DMS114 treated with DMSO at 0.1 percent for 48 hours (cell line): ENCODE results near the gene RNF157.
"Not testable (repeated sequence)": the region's sequence is repeated elsewhere in the genome, so short reads cannot be mapped to it uniquely, and the experiment has no call there.

Experiments used
- DNase-seq: peaks from one replicate; lab custom pipeline; 2025; ENCODE audit not compliant: unreplicated experiment; lab: John Stamatoyannopoulos, UW

The RNF157 gene

GRCh38 chr17:76255801-76256429 is 15.6 kb upstream of the RNF157 start:
- DNase-seq = no peak

GRCh38 chr17:76254275-76254674 is 14.0 kb upstream of the RNF157 start:
- no peak for DNase-seq

GRCh38 chr17:76253841-76254240 is 13.5 kb upstream of the RNF157 start:
- no peak for DNase-seq

GRCh38 chr17:76252967-76253766 is 12.9 kb upstream of the RNF157 start:
- DNase-seq = not testable (repeated sequence)

GRCh38 chr17:76252040-76252954 is 12.0 kb upstream of the RNF157 start:
- no peak for DNase-seq

GRCh38 chr17:76251478-76252039 is 11.3 kb upstream of the RNF157 start:
- DNase-seq = no peak

DNA sequence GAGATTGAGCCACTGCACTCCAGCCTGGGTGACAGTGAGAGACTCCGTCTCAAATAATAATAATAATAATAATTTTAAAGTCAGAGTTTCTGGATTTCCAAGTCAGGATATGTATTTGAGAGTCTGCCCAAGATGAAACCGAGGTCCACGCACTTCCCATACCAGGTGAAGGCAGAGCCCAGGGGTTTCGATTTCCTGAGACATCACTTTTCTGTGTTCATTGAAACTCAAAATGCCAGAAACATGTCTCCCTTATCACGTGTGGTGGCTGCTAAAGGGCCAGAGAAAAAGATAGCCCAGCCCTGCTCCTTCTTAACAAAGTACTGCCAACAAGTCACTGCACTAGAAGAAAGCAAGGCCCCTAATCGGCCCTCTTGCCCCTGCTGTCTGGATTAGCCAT is 9.8 kb upstream of the RNF157 start:
- DNase-seq = no peak

DNA sequence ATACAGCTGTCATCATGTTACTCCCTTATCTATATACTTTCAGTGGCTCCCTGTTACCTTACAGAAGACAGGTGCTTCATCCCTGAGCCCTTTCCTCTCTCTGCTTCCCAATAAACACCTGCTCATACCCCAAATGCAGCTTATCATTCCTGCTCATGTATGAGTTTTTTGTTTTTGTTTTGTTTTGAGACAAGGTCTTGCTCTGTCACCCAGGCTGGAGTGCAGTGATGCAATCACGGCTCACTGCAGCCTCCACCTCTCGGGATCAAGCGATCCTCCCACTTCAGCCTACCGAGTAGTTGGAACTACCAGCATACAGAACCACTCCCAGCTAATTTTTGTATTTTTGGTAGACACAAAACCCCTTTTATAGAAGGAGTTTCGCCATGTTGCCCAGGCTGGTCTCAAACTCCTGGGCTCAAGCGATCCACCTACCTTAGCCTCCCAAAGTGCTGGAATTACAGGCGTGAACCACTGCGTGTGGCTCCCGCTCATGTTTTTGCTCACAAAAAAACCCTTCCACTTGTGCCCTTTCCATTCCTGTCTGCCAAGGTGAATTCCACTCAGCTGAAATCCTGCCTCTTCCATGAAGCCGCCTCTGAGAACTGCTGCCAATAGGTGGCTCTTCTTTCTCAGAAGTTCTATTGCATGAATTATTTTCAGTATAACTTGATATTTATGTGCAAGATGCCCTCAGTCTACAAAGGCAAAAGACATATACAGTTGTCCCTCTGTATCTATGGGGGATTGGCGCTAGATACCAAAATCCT is 7.9 kb upstream of the RNF157 start:
- no peak for DNase-seq

DNA sequence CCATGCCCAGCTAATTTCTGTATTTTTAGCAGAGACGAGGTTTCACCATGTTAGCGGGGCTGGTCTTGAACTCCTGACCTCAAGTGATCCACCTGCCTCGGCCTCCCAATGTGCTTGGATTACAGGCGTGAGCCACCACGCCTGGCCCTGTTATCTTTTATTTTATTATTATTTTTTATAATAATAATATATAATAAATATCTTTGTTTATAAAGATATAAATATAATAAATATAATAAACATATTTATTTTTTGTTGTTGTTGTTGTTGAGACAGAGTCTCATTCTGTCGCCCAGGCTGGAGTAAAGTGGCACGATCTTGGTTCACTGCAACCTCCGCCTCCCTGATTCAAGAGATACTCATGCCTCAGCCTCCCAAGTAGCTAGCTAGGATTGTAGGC is 7.0 kb upstream of the RNF157 start:
- no peak for DNase-seq

DNA sequence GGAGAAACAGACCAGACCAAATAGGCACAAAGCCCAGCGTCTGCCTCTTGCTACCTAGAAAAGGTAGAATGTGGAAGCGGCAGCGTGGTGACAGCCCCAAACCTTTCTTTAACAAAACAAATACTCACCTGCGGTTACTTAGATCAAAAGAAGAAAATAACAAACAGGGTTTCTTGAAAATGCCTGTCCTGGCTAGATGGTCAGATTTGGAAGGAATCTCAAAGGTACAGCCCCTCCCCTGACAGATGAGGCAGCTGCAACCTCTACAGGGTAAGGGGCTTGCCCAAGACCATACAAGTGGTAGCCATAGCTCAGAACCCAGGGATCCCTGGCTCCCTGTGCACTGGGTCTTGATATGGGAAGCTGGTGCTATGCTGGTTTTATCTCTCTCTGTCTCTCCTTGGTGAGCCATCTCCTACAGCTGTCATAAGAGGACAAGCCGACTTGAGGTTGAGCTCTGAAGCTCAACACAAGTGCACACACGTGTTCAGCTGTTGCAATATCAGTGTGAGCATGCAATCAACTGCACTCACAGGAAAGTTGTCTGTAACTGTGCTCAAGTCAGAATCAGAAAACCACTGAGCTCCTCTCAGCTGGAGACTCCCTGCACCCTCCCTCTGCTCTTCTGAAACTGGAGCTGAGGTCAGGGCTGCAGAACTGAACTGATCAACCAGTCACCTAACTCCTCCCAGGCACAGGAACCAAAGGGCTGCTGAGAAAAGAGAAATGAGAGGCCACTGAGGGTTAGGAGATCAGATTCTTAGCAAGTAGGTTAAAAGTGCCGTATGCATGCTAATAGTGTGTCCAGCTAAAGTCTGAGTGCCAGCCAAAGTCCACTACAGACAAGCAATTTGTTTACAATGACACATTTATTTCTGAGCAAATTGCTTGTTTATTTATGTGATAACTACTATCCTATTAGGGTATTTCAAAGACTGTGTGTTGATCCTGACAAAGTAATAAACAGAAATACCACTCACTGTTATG is 6.1 kb upstream of the RNF157 start:
- DNase-seq = no peak

GRCh38 chr17:76244721-76245120 is 4.4 kb upstream of the RNF157 start:
- DNase-seq = not testable (repeated sequence)

DNA sequence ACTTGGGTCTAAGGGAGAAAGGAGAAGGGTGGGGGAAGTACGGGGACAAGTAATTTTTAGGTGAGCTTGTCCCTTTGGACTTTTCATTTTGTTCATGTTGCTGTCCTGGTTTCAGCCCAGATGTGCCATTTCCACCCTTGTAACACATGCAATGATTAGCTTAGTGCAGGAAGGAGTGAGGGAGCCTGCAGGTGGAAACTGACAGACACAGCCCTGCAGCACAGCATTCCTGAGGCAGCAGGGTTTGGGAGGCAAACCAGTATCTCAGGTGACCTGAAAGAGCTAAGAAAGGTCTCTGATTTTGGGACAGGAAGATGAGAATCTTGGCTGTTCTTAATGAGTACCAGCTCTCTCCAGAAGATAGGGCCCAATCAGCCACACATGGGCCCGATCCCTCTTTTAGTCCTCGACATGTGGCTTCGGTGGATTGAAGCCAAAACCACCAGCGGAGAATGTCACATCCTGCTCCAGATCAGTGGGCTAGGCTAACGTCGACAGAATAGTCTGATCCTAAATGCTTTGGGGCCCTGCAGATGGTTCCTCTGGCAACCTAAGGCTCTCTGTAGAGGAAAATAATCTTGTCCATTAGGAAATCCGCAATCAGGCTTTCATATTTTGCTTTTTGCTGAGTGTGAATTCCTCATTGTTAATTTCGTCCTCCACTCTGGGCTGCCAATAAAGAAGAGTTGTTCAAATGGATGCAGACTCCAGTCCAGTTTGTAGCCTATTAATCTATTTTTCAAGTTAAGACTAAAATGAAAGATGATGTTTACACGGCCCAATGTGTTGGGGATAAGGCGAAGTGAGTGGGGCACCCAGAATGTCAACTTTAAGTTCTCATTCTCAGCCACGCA is 3.8 kb upstream of the RNF157 start:
- DNase-seq = no peak

GRCh38 chr17:76241691-76242255 is 1.5 kb upstream of the RNF157 start:
- DNase-seq = no peak

DNA sequence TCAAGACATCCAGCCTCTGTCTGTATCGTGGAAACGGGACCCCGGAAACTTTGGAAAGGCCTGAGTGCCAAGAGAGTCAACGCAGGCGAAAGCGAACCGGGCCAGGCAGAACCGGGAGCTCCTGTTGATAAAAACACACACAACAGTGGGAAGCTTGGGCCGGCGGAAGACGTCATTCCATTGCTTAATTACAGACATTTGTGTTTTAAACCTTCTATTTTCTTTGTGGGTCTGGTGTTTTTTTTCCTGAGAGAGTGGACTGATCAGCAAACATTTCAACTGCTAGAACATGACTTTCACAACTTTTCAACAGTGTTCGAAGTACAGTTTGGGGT is 878 bp upstream of the RNF157 start:
- no peak for DNase-seq

- no peak for DNase-seq
Observed at GRCh38 chr17:76239538-76240274, 587 bp downstream of the RNF157 start.

DNA sequence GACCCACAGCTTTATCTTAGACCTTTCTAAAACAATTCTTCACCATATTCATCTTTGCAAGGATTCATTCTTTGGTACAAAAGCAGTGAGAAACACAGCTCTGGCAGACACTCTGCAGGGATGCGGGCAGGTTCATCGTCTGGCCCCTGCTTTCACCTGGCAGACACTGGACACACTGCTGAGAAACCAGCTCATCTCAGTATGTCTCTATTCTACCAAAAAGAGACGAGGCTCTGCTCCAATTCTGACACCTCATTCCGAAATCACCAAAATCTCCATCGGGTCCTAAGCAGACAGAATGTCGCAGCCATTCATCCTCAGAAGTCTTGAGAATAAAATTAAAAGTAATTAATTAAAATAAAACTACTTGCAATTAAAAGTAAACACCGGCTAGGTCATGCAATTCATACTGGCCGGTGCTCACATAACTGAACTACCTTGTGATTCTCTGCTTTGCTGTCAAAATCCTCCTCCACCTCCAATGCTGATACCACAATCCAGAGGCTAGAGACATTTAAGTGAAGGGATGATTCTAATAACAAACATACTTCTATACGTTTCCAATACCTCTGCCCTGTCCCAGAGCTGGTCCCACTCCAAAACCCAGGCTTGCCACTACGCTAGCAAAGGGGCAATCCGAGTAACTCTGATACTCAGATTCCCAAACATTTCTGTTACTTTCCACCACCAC is 1.3 kb downstream of the RNF157 start:
- no peak for DNase-seq

GRCh38 chr17:76237859-76238313 is 2.4 kb downstream of the RNF157 start:
- DNase-seq = no peak
